Ovary (tissue), 9 donors: Measurements from ENCODE around the gene TTC7B. TPM values are rescaled to one million over a fixed set of nuclear protein-coding genes. Genes with fewer than 3 reads are reported as not detected.

ENCODE experiments used
- DNase-seq, 5 donors: peaks; one replicate each; pipeline ENCODE4 v3.0.0-alpha.2; 2019 to 2020
- H3K27ac ChIP-seq, 2 donors: fragments of 200-600 bp; one replicate each; pipeline versions ENCODE4 v1.5.1 to v1.8.0; 2019 to 2022
- H3K27me3 ChIP-seq: fragments of 200-600 bp; one replicate; pipeline ENCODE4 v1.8.0; 2022
- H3K36me3 ChIP-seq: fragments of 200-600 bp; sonication (generic); one replicate; pipeline ENCODE4 v1.5.1; 2019
- H3K4me1 ChIP-seq: one replicate; pipeline ENCODE4 v1.8.1; 2013; ENCODE audit warnings: mild to moderate bottlenecking, moderate library complexity; ENCODE audit not compliant: insufficient read depth
- H3K4me3 ChIP-seq: fragments of 200-600 bp; sonication (generic); one replicate; pipeline ENCODE4 v1.5.1; 2017
- H3K9me3 ChIP-seq, 2 donors: fragments of 200-600 bp in 1 of 2; sonication (generic) in 1 of 2; one replicate each; pipeline versions ENCODE4 v1.5.1 to v1.8.1; 2013 to 2019; ENCODE audit warnings: mild to moderate bottlenecking in 1 of 2, moderate library complexity in 1 of 2
- CTCF ChIP-seq, 3 donors: fragments of 450-650 bp in 2 of 3; fragments of 200-600 bp in 1 of 3; IDR thresholded peaks; one replicate each; pipeline versions ENCODE4 v1.5.1 to v1.8.0; 2016 to 2022; ENCODE audit warnings: antibody characterized with exemption in 3 of 3, mild to moderate bottlenecking in 1 of 3
- EP300 ChIP-seq: sonication (generic); formaldehyde crosslinking; IDR thresholded peaks from one replicate; pipeline ENCODE4 v1.6.1; 2017; ENCODE audit warnings: antibody characterized with exemption
- POLR2A ChIP-seq: fragments of 450-650 bp; IDR thresholded peaks from one replicate; pipeline ENCODE4 v1.6.1; 2017; ENCODE audit warnings: antibody characterized with exemption, mild to moderate bottlenecking, moderate library complexity
- WGBS, 3 donors: extraction: QIAGEN DNeasy Blood & Tissue Kit in 1 of 3; methylation state at CpG; one replicate each; pipeline versions ENCODE4 v1.1.5 to v1.1.7; 2013 to 2017; 5-methylcytosine and 5-hydroxymethylcytosine counted together
- intact Hi-C, 4 donors: fragments of 100-400 bp; cut with DNase I; formaldehyde crosslinking; loops; one replicate each; pipeline versions ENCODE4 v1.11.0 to v1.15.1; 2022 to 2023
- polyA plus RNA-seq, 2 donors: library from polyadenylated mRNA; stranded (reverse); fragments of 200-250 nt in 1 of 2; fragments of 350-450 nt in 1 of 2; fragmentation: Illumina TruSeq in 1 of 2; extraction: RNeasy Lipid Tissue Mini Kit (QIAGEN cat#74804) in 1 of 2; gene quantifications; one replicate each; pipeline ENCODE4 v1.2.3, GENCODE V29; 2013 to 2014
- total RNA-seq, 7 donors: library from RNA; depleted of rRNA in 2 of 7; stranded (reverse); fragments of >200 nt in 2 of 7; fragmentation: NEBNext Ultra II Directional in 3 of 7; extraction: Animal tissue kit (Norgen Biotek cat#: 25700) in 3 of 7; gene quantifications; one replicate each; pipeline versions ENCODE4 v1.1.0 to v1.2.4, GENCODE V29; 2016 to 2023
- donor health status: DM: no; HTN: no; CAD: no; lungs with moderate emphysema.
- donor health status: DM: no; HTN: no; CAD: no.
- donor health status: Bipolar disorder and iron deficiency.
- donor health status: DM: yes; HTN: yes; CAD: no.
- donor health status: DM: no; HTN: no; CAD: no.
- donor health status: DM: yes; HTN: yes; CAD: no.

TTC7B gene
- total and polyA plus RNA-seq, 9 donors = 18.2 to 39.5 (median 34.2) TPM

- no peaks in the 10 kb centered on the region for H3K27me3 ChIP-seq
- no peak for TF ChIP-seq EP300
- no peak for TF ChIP-seq POLR2A
- no peak for TF ChIP-seq CTCF (IDR thresholded peaks at IDR 0.05)
- peak overlapping the region; percentile 16 to 57 for H3K27ac ChIP-seq
- H3K4me1 ChIP-seq = peaks cover 19% of the 10 kb centered on the region
- H3K9me3 ChIP-seq = no peaks in the 10 kb centered on the region
- intact Hi-C loops = loop anchor here in 1 of 4 donors (5.0 kb wide), 1 partner anchor 122 kb away; no protein-coding TSS in a partner anchor
- H3K36me3 ChIP-seq = no peaks in the 10 kb centered on the region
- 70 to 82% (median 76%) methylated on average over 18 of the region's 18 CpGs for WGBS, 3 donors
- H3K4me3 ChIP-seq = no peak overlapping the region
- DNase-seq = no peak
Observed at GRCh38 chr14:90523961-90524875, 292.0 kb downstream of the TTC7B start.

GRCh38 chr14:90523544-90523943 is 292.7 kb downstream of the TTC7B start:
- no peak for DNase-seq
- H3K4me3 ChIP-seq = no peak overlapping the region
- H3K36me3 ChIP-seq = no peaks in the 10 kb centered on the region
- H3K4me1 ChIP-seq = peaks cover 20% of the 10 kb centered on the region
- TF ChIP-seq CTCF (IDR thresholded peaks at IDR 0.05) (no peak), EP300 (no peak), POLR2A (no peak)
- no peaks in the 10 kb centered on the region for H3K27me3 ChIP-seq
- intact Hi-C loops = loop anchor here in 1 of 4 donors (5.0 kb wide), 1 partner anchor 121 kb away; no protein-coding TSS in a partner anchor
- peak overlapping the region; percentile 16 to 57 for H3K27ac ChIP-seq
- H3K9me3 ChIP-seq = no peaks in the 10 kb centered on the region
- 70 to 80% (median 78%) methylated on average over 8 of the region's 8 CpGs for WGBS, 3 donors

GRCh38 chr14:90522571-90523191 is 293.5 kb downstream of the TTC7B start:
- no peaks in the 10 kb centered on the region for H3K36me3 ChIP-seq
- DNase-seq = peak; percentile 70 to 95 (median 89)
- 6 to 7% (median 6%) methylated on average over 21 of the region's 21 CpGs for WGBS, 3 donors
- TF ChIP-seq POLR2A (no peak), CTCF (IDR thresholded peaks at IDR 0.05) (no peak), EP300 (no peak)
- peak overlapping the region; percentile 31 to 72 for H3K27ac ChIP-seq
- no peak overlapping the region for H3K4me3 ChIP-seq
- H3K27me3 ChIP-seq = no peaks in the 10 kb centered on the region
- intact Hi-C loops = loop anchor here in 1 of 4 donors (5.0 kb wide), 1 partner anchor 120 kb away; no protein-coding TSS in a partner anchor
- H3K9me3 ChIP-seq = no peaks in the 10 kb centered on the region
- peaks cover 21% of the 10 kb centered on the region for H3K4me1 ChIP-seq

- Histone ChIP-seq H3K4me3 (no peak overlapping the region), H3K27ac (peak overlapping the region; percentile 31 to 72), H3K27me3 (no peaks in the 10 kb centered on the region), H3K4me1 (peaks cover 21% of the 10 kb centered on the region), H3K9me3 (no peaks in the 10 kb centered on the region), H3K36me3 (no peaks in the 10 kb centered on the region)
- WGBS, 3 donors = 47 to 58% (median 56%) methylated on average over 17 to 18 of the region's 18 CpGs
- DNase-seq = no peak
- TF ChIP-seq CTCF (IDR thresholded peaks at IDR 0.05) (no peak), POLR2A (no peak), EP300 (no peak)
- intact Hi-C loops = loop anchor here in 1 of 4 donors (5.0 kb wide), 1 partner anchor 120 kb away; no protein-coding TSS in a partner anchor
Observed at GRCh38 chr14:90521930-90522483, 294.2 kb downstream of the TTC7B start.
